ENCODE measurements around the gene ME3. TPM values are rescaled to one million over a fixed set of nuclear protein-coding genes. Genes with fewer than 3 reads are reported as not detected.

Gene ME3
- polyA plus RNA-seq, 2 of the 4 experiments (the other 2 are of a cell fraction) = 19.7 to 22.3 TPM

DNA sequence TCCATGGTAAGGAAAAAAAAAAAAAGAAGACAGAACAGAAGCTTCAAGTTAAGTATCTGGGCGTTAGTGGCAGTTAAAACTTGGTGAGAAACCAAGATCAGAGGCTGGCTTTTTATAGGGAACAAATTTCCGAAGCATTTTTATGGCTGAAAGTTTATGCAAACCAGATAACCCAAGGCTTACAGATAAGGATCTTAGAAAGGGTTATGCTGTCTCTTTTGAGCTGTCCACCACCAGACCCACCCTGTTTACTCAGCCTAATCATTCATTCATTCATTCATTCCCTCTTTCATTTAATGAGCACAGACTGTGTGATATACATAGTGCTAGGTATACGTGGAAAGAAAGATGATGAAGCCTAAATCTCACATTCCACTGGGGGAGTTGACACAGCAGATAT is 89.5 kb downstream of the ME3 start:
- Histone ChIP-seq H3K4me3 (no peak overlapping the region), H3K9me3 (no peaks in the 10 kb centered on the region), H3K4me2 (no peak overlapping the region), H3K27ac (peak overlapping the region in 1 of 2 experiments; percentile 75; a peak in 2 of 6 replicates), H3K4me1 (peaks cover 52% of the 10 kb centered on the region)
- CTCF ChIA-PET = no interaction called here
- 62% methylated on average over 3 of the region's 3 CpGs for WGBS (ENCODE audit: missing lambda C conversion rate)
- FAIRE-seq (no peak), DNase-seq (ENCODE audit: low read depth in 1 of 2, low spot score in 1 of 2) (no peak), ATAC-seq (no peak)
- TF ChIP-seq, protein P1, sequence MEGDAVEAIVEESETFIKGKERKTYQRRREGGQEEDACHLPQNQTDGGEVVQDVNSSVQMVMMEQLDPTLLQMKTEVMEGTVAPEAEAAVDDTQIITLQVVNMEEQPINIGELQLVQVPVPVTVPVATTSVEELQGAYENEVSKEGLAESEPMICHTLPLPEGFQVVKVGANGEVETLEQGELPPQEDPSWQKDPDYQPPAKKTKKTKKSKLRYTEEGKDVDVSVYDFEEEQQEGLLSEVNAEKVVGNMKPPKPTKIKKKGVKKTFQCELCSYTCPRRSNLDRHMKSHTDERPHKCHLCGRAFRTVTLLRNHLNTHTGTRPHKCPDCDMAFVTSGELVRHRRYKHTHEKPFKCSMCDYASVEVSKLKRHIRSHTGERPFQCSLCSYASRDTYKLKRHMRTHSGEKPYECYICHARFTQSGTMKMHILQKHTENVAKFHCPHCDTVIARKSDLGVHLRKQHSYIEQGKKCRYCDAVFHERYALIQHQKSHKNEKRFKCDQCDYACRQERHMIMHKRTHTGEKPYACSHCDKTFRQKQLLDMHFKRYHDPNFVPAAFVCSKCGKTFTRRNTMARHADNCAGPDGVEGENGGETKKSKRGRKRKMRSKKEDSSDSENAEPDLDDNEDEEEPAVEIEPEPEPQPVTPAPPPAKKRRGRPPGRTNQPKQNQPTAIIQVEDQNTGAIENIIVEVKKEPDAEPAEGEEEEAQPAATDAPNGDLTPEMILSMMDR (IDR thresholded peaks at IDR 0.05) = no peak
- TF ChIP-seq RNF2 (IDR thresholded peaks at IDR 0.05; ENCODE audit: borderline replicate concordance, low read depth) (no peak), ZFP36 (IDR thresholded peaks at IDR 0.05; ENCODE audit: borderline replicate concordance, partially characterized antibody) (no peak), JUNB (IDR thresholded peaks at IDR 0.05) (no peak)
- POLR2A ChIA-PET = no interaction called here

DNA sequence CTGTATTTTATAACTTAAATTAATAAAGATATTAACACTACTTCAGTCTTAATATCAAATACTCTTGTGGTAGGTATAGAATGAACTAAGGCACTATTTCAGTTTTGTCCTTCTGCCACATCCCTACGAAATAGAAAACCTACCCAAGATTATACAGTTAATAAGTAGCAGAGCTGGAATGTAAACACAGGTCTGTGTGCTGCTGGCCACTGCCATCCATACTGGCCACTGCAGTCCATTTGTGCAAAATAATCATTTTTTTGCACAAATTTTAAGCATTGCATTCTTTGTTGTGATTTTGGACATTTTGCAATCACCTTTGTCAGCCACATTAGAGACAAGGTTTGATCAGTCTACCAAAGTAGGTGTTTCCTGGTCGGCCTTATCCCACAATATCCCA is 91.9 kb downstream of the ME3 start:
- POLR2A ChIA-PET = no interaction called here
- peak in 1 of 2 experiments; percentile 33; a peak in 2 of 6 replicates for ATAC-seq

DNA sequence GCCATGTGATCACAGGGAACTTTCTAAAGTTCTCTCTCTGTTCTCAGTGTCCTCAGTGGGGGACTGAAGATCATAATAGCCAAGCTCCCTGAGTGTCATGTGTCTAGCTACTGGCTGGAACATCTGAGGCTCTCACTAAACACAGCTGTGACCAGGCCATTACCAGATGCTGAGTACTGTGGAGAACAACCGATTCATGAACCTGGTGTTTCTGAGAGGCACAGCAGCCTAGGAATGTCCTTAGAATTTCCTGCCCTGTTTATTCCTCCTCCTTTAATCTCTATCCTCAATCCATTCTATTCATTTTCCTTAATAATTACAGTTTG is 93.0 kb downstream of the ME3 start:
- WGBS (ENCODE audit: missing lambda C conversion rate) = 95% methylated on average over 1 of the region's 1 CpG
- 0 out of 6 replicates have a peak, but pooled peaks of 1 of the 2 experiments have one; percentile 6 for ATAC-seq
- Histone ChIP-seq H3K27ac (peak overlapping the region; percentile 83 to 84), H3K4me3 (no peak overlapping the region), H3K4me1 (peaks cover 88% of the 10 kb centered on the region), H3K4me2 (peak overlapping the region; percentile 75; the same call in 2 of the 3 replicates), H3K9me3 (no peaks in the 10 kb centered on the region)
- ChIA-PET CTCF (interaction anchor here (1.2 to 2.1 kb wide), 4 partner anchors 7 to 122 kb away, joined by 3 to 5 read pairs (median 4); no protein-coding TSS in a partner anchor), POLR2A (no interaction called here)
- DNase-seq (ENCODE audit: low read depth in 1 of 2, low spot score in 1 of 2) = no peak
- TF ChIP-seq, protein P2, sequence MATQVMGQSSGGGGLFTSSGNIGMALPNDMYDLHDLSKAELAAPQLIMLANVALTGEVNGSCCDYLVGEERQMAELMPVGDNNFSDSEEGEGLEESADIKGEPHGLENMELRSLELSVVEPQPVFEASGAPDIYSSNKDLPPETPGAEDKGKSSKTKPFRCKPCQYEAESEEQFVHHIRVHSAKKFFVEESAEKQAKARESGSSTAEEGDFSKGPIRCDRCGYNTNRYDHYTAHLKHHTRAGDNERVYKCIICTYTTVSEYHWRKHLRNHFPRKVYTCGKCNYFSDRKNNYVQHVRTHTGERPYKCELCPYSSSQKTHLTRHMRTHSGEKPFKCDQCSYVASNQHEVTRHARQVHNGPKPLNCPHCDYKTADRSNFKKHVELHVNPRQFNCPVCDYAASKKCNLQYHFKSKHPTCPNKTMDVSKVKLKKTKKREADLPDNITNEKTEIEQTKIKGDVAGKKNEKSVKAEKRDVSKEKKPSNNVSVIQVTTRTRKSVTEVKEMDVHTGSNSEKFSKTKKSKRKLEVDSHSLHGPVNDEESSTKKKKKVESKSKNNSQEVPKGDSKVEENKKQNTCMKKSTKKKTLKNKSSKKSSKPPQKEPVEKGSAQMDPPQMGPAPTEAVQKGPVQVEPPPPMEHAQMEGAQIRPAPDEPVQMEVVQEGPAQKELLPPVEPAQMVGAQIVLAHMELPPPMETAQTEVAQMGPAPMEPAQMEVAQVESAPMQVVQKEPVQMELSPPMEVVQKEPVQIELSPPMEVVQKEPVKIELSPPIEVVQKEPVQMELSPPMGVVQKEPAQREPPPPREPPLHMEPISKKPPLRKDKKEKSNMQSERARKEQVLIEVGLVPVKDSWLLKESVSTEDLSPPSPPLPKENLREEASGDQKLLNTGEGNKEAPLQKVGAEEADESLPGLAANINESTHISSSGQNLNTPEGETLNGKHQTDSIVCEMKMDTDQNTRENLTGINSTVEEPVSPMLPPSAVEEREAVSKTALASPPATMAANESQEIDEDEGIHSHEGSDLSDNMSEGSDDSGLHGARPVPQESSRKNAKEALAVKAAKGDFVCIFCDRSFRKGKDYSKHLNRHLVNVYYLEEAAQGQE (IDR thresholded peaks at IDR 0.05) = no peak
- TF ChIP-seq, protein P3, sequence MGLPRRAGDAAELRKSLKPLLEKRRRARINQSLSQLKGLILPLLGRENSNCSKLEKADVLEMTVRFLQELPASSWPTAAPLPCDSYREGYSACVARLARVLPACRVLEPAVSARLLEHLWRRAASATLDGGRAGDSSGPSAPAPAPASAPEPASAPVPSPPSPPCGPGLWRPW (IDR thresholded peaks at IDR 0.05) = no peak
- TF ChIP-seq CBX8 (IDR thresholded peaks at IDR 0.05) (no peak), TFCP2L1 (CRISPR knock-in tag; IDR thresholded peaks at IDR 0.05) (no peak), CHD2 (IDR thresholded peaks at IDR 0.05; ENCODE audit: low read length, partially characterized antibody) (no peak), EHF (CRISPR knock-in tag; IDR thresholded peaks at IDR 0.05) (no peak), CBX2 (IDR thresholded peaks at IDR 0.05; ENCODE audit: borderline replicate concordance, low read depth) (no peak), BHLHE40 (IDR thresholded peaks at IDR 0.05; ENCODE audit: low read depth, low read length) (no peak), HDAC2 (IDR thresholded peaks at IDR 0.05) (no peak), ZSCAN20 (CRISPR knock-in tag; IDR thresholded peaks at IDR 0.05) (no peak)
- no peak for FAIRE-seq

More for the DNA sequence above, 91.9 kb downstream of the ME3 start:
- H3K27ac ChIP-seq = peak overlapping the region; percentile 75 to 83
- CTCF ChIA-PET = interaction anchor here (0.7 to 2.1 kb wide), 6 partner anchors 9 to 124 kb away, joined by 3 to 6 read pairs (median 3); no protein-coding TSS in a partner anchor
- H3K9me3 ChIP-seq = no peaks in the 10 kb centered on the region
- no peak for FAIRE-seq
- H3K4me1 ChIP-seq = peaks cover 76% of the 10 kb centered on the region
- TF ChIP-seq EHF (CRISPR knock-in tag; IDR thresholded peaks at IDR 0.05) (no peak), MAFK (IDR thresholded peaks at IDR 0.05; ENCODE audit: partially characterized antibody) (peak; percentile 82), HDAC2 (IDR thresholded peaks at IDR 0.05) (no peak)
- no peak overlapping the region for H3K4me3 ChIP-seq
- no peak for DNase-seq (ENCODE audit: low read depth in 1 of 2, low spot score in 1 of 2)
- peak overlapping the region; percentile 75 for H3K4me2 ChIP-seq
- 6% methylated on average over 2 of the region's 2 CpGs for WGBS (ENCODE audit: missing lambda C conversion rate)

All from A549 (cell line).